GM23338 (cell line): ENCODE measurements around the gene ZNF497. TPM values are rescaled to one million over a fixed set of nuclear protein-coding genes. Genes with fewer than 3 reads are reported as not detected.

Experiments
- ATAC-seq: fragments of 200-7000 bp; cut with Tn5 transposase; 3 replicates; pipeline ENCODE4 v1.9.1; 2020
- DNase-seq: peaks from one replicate; pipeline ENCODE4 v3.0.0-alpha.2; 2015; ENCODE audit warnings: low spot score
- H2AFZ ChIP-seq: fragments of 200-600 bp; sonication (generic); 2 replicates; pipeline ENCODE4 v1.8.0; 2016; ENCODE audit warnings: antibody characterized with exemption, mild to moderate bottlenecking, moderate library complexity
- H3F3A ChIP-seq: fragments of 200-600 bp; sonication (generic); replicated peaks from 2 replicates; pipeline ENCODE4 v1.8.0; 2017; ENCODE audit warnings: antibody characterized with exemption, mixed run types, low read depth
- H3K27ac ChIP-seq: fragments of 200-600 bp; sonication (generic); 2 replicates; pipeline ENCODE4 v1.6.1; 2016; ENCODE audit warnings: low read depth
- H3K27me3 ChIP-seq: fragments of 200-600 bp; sonication (generic); 2 replicates; pipeline ENCODE4 v1.8.0; 2016; ENCODE audit warnings: mild to moderate bottlenecking, mixed run types, moderate library complexity; ENCODE audit not compliant: insufficient read depth
- H3K36me3 ChIP-seq: fragments of 200-600 bp; sonication (generic); 2 replicates; pipeline ENCODE4 v1.8.0; 2016; ENCODE audit warnings: mild to moderate bottlenecking; ENCODE audit not compliant: insufficient read depth
- H3K4me1 ChIP-seq: fragments of 200-600 bp; sonication (generic); 2 replicates; pipeline ENCODE4 v1.8.0; 2016; ENCODE audit warnings: mild to moderate bottlenecking, moderate library complexity; ENCODE audit not compliant: insufficient read depth
- H3K4me2 ChIP-seq: fragments of 200-600 bp; sonication (generic); 2 replicates; pipeline ENCODE4 v1.7.1; 2017; ENCODE audit warnings: mixed run types
- H3K4me3 ChIP-seq: fragments of 200-600 bp; sonication (generic); 2 replicates; pipeline ENCODE4 v1.6.1; 2016; ENCODE audit warnings: mixed run types
- H3K79me2 ChIP-seq: fragments of 200-600 bp; sonication (generic); replicated peaks from 2 replicates; pipeline ENCODE4 v1.8.0; 2017; ENCODE audit warnings: mild to moderate bottlenecking; ENCODE audit not compliant: insufficient read depth
- H3K9me2 ChIP-seq: fragments of 200-600 bp; sonication (generic); 2 replicates; pipeline ENCODE4 v1.8.0; 2017; ENCODE audit not compliant: insufficient read depth
- H4K20me1 ChIP-seq: fragments of 200-600 bp; sonication (generic); replicated peaks from 2 replicates; pipeline ENCODE4 v1.8.0; 2017; ENCODE audit warnings: mild to moderate bottlenecking; ENCODE audit not compliant: insufficient read depth
- H3K27ac Mint-ChIP-seq: 2 replicates; pipeline ENCODE4 v1.8.0; 2020; ENCODE audit warnings: inconsistent platforms, mild to moderate bottlenecking, moderate library complexity, mixed read lengths
- H3K27me3 Mint-ChIP-seq: 3 replicates; pipeline ENCODE4 v1.8.0; 2022; ENCODE audit warnings: low read depth, mild to moderate bottlenecking, moderate library complexity, mixed read lengths, inconsistent platforms; ENCODE audit not compliant: insufficient read depth, poor library complexity
- H3K36me3 Mint-ChIP-seq: 3 replicates; pipeline ENCODE4 v1.8.0; 2021; ENCODE audit warnings: low read depth, mild to moderate bottlenecking, inconsistent platforms, moderate library complexity, mixed read lengths
- H3K4me1 Mint-ChIP-seq: 3 replicates; pipeline ENCODE4 v1.8.0; 2020; ENCODE audit warnings: mild to moderate bottlenecking, inconsistent platforms, mixed read lengths
- H3K4me3 Mint-ChIP-seq: 3 replicates; pipeline ENCODE4 v1.8.0; 2021; ENCODE audit warnings: moderate library complexity, mild to moderate bottlenecking, inconsistent platforms, mixed read lengths
- H3K9me3 Mint-ChIP-seq: 3 replicates; pipeline ENCODE4 v1.8.0; 2020; ENCODE audit warnings: moderate library complexity, mild to moderate bottlenecking, inconsistent platforms, mixed read lengths
- CREB1 ChIP-seq: fragments of 250-450 bp; sonication (Bioruptor Pico); IDR thresholded peaks from 2 replicates; pipeline ENCODE4 v1.5.0; 2020; ENCODE audit warnings: low read depth, mild to moderate bottlenecking, moderate library complexity
- CTCF ChIP-seq, 2 experiments: fragments of 200-600 bp in 1 of 2; sonication (generic) in 1 of 2; conservative IDR thresholded peaks; 2 replicates each; pipeline versions ENCODE4 v1.5.1 to v1.6.1; 2016 to 2017; ENCODE audit warnings: antibody characterized with exemption in 2 of 2, low read depth in 2 of 2, mild to moderate bottlenecking in 2 of 2, moderate library complexity in 1 of 2
- EZH2 ChIP-seq: fragments of 200-600 bp; sonication (generic); IDR thresholded peaks from one replicate; pipeline ENCODE4 v1.8.0; 2017; ENCODE audit warnings: antibody characterized with exemption, mild to moderate bottlenecking, low read depth; ENCODE audit not compliant: unreplicated experiment
- EZH2phosphoT487 ChIP-seq: fragments of 200-600 bp; sonication (generic); IDR thresholded peaks from one replicate; pipeline ENCODE4 v1.8.1; 2018; ENCODE audit warnings: antibody characterized with exemption; ENCODE audit not compliant: unreplicated experiment
- JUNB ChIP-seq: IDR thresholded peaks from one replicate; pipeline ENCODE4 v1.6.1; 2016; ENCODE audit warnings: antibody characterized with exemption; ENCODE audit not compliant: unreplicated experiment
- NANOG ChIP-seq: IDR thresholded peaks from 2 replicates; pipeline ENCODE4 v1.6.1; 2016; ENCODE audit warnings: antibody characterized with exemption, borderline replicate concordance
- POLR2AphosphoS5 ChIP-seq: IDR thresholded peaks from 2 replicates; pipeline ENCODE4 v1.6.1; 2016; ENCODE audit warnings: antibody characterized with exemption, low read depth
- STAT1 ChIP-seq: IDR thresholded peaks from one replicate; pipeline ENCODE4 v1.6.1; 2016; ENCODE audit warnings: antibody characterized with exemption; ENCODE audit not compliant: unreplicated experiment
- ZNF114 ChIP-seq: fragments of 250-450 bp; sonication (Bioruptor Pico); IDR thresholded peaks from 2 replicates; pipeline ENCODE4 v1.5.0; 2020; ENCODE audit warnings: mild to moderate bottlenecking, moderate library complexity
- ZNF331 ChIP-seq: fragments of 250-450 bp; sonication (Bioruptor Pico); IDR thresholded peaks from 2 replicates; pipeline ENCODE4 v1.5.0; 2020; ENCODE audit warnings: low read depth, mild to moderate bottlenecking, moderate library complexity
- long read RNA-seq: library from polyadenylated mRNA; unstranded; transcript quantifications from one replicate; pipeline ENCODE4 v2.0.0, GENCODE V29; 2020; ENCODE audit not compliant: unreplicated experiment
- polyA plus RNA-seq: library from polyadenylated mRNA; unstranded; fragments of >200 nt; fragmentation: Nextera tagmentation; extraction: Ambion mirVana; gene quantifications from 2 replicates; pipeline ENCODE4 v1.2.1, GENCODE V29; 2016
- total RNA-seq: library from RNA; depleted of rRNA; stranded (reverse); fragments of >200 nt; shearing (Covaris generic); gene quantifications from 2 replicates; pipeline ENCODE4 v1.2.3, GENCODE V29; 2014; rRNA removed
- TF ChIP-seq, protein P1 (sequence below): fragments of 250-450 bp; sonication (Bioruptor Pico); IDR thresholded peaks from 2 replicates; pipeline ENCODE4 v1.5.0; 2020; ENCODE audit warnings: mild to moderate bottlenecking, moderate library complexity
- TF ChIP-seq, protein P2 (sequence below): IDR thresholded peaks from 2 replicates; pipeline ENCODE4 v1.6.1; 2016; ENCODE audit warnings: antibody characterized with exemption
- TF ChIP-seq, protein P3 (sequence below): IDR thresholded peaks from one replicate; pipeline ENCODE4 v1.6.1; 2018; ENCODE audit warnings: antibody characterized with exemption; ENCODE audit not compliant: unreplicated experiment

The ZNF497 gene
- total RNA-seq, result 1.0 and 2.0 TPM in 2 replicates
- polyA plus RNA-seq, result 0.44 and 0.61 TPM in 2 replicates
- long read RNA-seq, result 0 reads

DNA sequence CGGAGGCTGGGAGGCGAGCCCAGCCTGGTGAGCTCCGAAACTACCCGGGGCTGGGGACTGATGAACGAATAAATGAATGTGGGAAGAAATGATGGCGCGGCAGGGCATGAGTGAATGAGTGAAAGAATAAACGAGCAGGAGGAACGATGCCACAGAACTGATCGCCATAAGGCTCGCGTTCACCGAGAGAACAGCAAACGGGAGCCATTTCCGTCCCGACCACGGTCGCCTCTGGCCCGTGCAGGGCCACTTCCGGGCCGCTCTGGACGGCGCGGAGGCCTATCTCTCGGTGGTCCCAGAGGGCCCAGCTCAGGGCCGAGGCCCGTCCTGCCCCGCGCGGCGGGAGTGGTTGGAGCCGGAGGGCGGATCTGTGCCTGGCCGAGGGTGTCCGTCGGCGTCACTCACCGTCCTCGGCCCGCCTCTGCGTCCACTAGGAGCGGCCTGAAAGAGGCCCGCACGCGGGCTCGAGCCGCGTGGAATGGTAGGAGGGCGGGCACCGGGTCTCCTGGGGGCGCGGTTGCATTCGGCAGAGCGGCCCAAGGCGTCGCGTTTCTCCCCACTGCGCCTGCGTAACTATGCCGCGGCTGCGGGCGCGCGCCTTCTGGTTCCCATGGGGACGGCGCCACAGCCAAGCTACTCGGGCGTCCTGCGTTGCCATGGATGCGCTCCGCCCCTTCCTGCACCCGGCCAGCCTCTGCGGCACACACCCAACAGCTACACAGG is at the start of gene ZNF497:
Gene ZNF497 (minus strand): TSS at position 480 of the 723 bp plus-strand sequence. CDS start 5,116 bp downstream, outside the sequence.
- peaks cover 3% of the 10 kb centered on the region; the same call in 1 of the 3 replicates for H3K36me3 Mint-ChIP-seq
- H3K4me3 Mint-ChIP-seq, result peak within 1 kb of the TSS; percentile 96
- TF ChIP-seq JUNB, result no peak
- TF ChIP-seq CTCF (conservative IDR thresholded peaks at IDR 0.05; ENCODE audit: low read depth in 2 of 2), result no peak; a peak in 1 of 4 replicates
- TF ChIP-seq, protein P1, sequence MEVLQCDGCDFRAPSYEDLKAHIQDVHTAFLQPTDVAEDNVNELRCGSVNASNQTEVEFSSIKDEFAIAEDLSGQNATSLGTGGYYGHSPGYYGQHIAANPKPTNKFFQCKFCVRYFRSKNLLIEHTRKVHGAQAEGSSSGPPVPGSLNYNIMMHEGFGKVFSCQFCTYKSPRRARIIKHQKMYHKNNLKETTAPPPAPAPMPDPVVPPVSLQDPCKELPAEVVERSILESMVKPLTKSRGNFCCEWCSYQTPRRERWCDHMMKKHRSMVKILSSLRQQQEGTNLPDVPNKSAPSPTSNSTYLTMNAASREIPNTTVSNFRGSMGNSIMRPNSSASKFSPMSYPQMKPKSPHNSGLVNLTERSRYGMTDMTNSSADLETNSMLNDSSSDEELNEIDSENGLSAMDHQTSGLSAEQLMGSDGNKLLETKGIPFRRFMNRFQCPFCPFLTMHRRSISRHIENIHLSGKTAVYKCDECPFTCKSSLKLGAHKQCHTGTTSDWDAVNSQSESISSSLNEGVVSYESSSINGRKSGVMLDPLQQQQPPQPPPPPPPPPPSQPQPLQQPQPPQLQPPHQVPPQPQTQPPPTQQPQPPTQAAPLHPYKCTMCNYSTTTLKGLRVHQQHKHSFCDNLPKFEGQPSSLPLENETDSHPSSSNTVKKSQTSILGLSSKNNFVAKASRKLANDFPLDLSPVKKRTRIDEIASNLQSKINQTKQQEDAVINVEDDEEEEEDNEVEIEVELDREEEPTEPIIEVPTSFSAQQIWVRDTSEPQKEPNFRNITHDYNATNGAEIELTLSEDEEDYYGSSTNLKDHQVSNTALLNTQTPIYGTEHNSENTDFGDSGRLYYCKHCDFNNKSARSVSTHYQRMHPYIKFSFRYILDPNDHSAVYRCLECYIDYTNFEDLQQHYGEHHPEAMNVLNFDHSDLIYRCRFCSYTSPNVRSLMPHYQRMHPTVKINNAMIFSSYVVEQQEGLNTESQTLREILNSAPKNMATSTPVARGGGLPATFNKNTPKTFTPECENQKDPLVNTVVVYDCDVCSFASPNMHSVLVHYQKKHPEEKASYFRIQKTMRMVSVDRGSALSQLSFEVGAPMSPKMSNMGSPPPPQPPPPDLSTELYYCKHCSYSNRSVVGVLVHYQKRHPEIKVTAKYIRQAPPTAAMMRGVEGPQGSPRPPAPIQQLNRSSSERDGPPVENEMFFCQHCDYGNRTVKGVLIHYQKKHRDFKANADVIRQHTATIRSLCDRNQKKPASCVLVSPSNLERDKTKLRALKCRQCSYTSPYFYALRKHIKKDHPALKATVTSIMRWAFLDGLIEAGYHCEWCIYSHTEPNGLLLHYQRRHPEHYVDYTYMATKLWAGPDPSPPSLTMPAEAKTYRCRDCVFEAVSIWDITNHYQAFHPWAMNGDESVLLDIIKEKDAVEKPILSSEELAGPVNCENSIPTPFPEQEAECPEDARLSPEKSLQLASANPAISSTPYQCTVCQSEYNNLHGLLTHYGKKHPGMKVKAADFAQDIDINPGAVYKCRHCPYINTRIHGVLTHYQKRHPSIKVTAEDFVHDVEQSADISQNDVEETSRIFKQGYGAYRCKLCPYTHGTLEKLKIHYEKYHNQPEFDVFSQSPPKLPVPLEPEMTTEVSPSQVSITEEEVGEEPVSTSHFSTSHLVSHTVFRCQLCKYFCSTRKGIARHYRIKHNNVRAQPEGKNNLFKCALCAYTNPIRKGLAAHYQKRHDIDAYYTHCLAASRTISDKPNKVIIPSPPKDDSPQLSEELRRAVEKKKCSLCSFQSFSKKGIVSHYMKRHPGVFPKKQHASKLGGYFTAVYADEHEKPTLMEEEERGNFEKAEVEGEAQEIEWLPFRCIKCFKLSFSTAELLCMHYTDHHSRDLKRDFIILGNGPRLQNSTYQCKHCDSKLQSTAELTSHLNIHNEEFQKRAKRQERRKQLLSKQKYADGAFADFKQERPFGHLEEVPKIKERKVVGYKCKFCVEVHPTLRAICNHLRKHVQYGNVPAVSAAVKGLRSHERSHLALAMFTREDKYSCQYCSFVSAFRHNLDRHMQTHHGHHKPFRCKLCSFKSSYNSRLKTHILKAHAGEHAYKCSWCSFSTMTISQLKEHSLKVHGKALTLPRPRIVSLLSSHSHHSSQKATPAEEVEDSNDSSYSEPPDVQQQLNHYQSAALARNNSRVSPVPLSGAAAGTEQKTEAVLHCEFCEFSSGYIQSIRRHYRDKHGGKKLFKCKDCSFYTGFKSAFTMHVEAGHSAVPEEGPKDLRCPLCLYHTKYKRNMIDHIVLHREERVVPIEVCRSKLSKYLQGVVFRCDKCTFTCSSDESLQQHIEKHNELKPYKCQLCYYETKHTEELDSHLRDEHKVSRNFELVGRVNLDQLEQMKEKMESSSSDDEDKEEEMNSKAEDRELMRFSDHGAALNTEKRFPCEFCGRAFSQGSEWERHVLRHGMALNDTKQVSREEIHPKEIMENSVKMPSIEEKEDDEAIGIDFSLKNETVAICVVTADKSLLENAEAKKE (CRISPR knock-in tag), result no peak
- TF ChIP-seq STAT1, result no peak
- TF ChIP-seq ZNF114 (CRISPR knock-in tag), result no peak
- TF ChIP-seq ZNF331 (CRISPR knock-in tag), result no peak
- TF ChIP-seq CREB1 (CRISPR knock-in tag), result peak; percentile 42; the same call in 1 of the 2 replicates
- TF ChIP-seq, protein P2, sequence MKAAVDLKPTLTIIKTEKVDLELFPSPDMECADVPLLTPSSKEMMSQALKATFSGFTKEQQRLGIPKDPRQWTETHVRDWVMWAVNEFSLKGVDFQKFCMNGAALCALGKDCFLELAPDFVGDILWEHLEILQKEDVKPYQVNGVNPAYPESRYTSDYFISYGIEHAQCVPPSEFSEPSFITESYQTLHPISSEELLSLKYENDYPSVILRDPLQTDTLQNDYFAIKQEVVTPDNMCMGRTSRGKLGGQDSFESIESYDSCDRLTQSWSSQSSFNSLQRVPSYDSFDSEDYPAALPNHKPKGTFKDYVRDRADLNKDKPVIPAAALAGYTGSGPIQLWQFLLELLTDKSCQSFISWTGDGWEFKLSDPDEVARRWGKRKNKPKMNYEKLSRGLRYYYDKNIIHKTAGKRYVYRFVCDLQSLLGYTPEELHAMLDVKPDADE, result peak; percentile 82
- TF ChIP-seq, protein P3, sequence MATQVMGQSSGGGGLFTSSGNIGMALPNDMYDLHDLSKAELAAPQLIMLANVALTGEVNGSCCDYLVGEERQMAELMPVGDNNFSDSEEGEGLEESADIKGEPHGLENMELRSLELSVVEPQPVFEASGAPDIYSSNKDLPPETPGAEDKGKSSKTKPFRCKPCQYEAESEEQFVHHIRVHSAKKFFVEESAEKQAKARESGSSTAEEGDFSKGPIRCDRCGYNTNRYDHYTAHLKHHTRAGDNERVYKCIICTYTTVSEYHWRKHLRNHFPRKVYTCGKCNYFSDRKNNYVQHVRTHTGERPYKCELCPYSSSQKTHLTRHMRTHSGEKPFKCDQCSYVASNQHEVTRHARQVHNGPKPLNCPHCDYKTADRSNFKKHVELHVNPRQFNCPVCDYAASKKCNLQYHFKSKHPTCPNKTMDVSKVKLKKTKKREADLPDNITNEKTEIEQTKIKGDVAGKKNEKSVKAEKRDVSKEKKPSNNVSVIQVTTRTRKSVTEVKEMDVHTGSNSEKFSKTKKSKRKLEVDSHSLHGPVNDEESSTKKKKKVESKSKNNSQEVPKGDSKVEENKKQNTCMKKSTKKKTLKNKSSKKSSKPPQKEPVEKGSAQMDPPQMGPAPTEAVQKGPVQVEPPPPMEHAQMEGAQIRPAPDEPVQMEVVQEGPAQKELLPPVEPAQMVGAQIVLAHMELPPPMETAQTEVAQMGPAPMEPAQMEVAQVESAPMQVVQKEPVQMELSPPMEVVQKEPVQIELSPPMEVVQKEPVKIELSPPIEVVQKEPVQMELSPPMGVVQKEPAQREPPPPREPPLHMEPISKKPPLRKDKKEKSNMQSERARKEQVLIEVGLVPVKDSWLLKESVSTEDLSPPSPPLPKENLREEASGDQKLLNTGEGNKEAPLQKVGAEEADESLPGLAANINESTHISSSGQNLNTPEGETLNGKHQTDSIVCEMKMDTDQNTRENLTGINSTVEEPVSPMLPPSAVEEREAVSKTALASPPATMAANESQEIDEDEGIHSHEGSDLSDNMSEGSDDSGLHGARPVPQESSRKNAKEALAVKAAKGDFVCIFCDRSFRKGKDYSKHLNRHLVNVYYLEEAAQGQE, result no peak
- no peak for TF ChIP-seq NANOG
- TF ChIP-seq EZH2, result no peak
- TF ChIP-seq POLR2AphosphoS5, result peak; percentile 86
- no peak for TF ChIP-seq EZH2phosphoT487
- Histone ChIP-seq H3K79me2 (no peaks in the 10 kb centered on the region), H3F3A (peaks cover 3% of the 10 kb centered on the region; the same call in 1 of the 2 replicates), H3K36me3 (no peaks in the 10 kb centered on the region), H3K4me2 (peak within 1 kb of the TSS; percentile 87), H3K4me3 (peak within 1 kb of the TSS; percentile 85), H3K27ac (peak within 1 kb of the TSS; percentile 84), H4K20me1 (no peaks in the 10 kb centered on the region; the same call in 1 of the 2 replicates), H3K4me1 (no peaks in the 10 kb centered on the region; the same call in 1 of the 2 replicates), H3K9me2 (no peaks in the 10 kb centered on the region), H2AFZ (peak within 1 kb of the TSS; percentile 97), H3K27me3 (peaks cover 2% of the 10 kb centered on the region; the same call in 1 of the 2 replicates)
- peaks cover 6% of the 10 kb centered on the region for H3K27me3 Mint-ChIP-seq
- peak within 1 kb of the TSS; percentile 99 for H3K27ac Mint-ChIP-seq
- DNase-seq (peak; percentile 97), ATAC-seq (peak; percentile 95)
- peaks cover 3% of the 10 kb centered on the region; the same call in 1 of the 3 replicates for H3K9me3 Mint-ChIP-seq
- no peaks in the 10 kb centered on the region; the same call in 2 of the 3 replicates for H3K4me1 Mint-ChIP-seq
